Measurements from ENCODE around the gene RDH11.

RDH11 gene

GRCh38 chr14:67643713-67644112 lies 51.9 kb downstream of the RDH11 start:
- DNase-seq = no peak

- no peak for DNase-seq
Observed at GRCh38 chr14:67641902-67642749, 53.4 kb downstream of the RDH11 start.

GRCh38 chr14:67641480-67641879 lies 54.1 kb downstream of the RDH11 start:
- no peak for DNase-seq

GRCh38 chr14:67638642-67639041 lies 56.9 kb downstream of the RDH11 start:
- DNase-seq = no peak

GRCh38 chr14:67636361-67636919 lies 59.1 kb downstream of the RDH11 start:
- DNase-seq = peak; percentile 54

- DNase-seq = no peak
Observed at GRCh38 chr14:67633451-67634147, 62.0 kb downstream of the RDH11 start.

- no peak for DNase-seq
Observed at GRCh38 chr14:67630938-67631337, 64.6 kb downstream of the RDH11 start.

GRCh38 chr14:67630186-67630585 lies 65.4 kb downstream of the RDH11 start:
- DNase-seq = no peak

- no peak for DNase-seq
Observed at GRCh38 chr14:67627519-67627918, 68.0 kb downstream of the RDH11 start.
